ENCODE data around the gene HLA-DQA1.

Gene HLA-DQA1

GRCh38 chr6:32659856-32660595 lies 22.8 kb downstream of the HLA-DQA1 start:
- H3K9ac ChIP-seq (ENCODE audit: insufficient read length, low read depth) = no peak overlapping the region
- no peaks in the 10 kb centered on the region for H3K4me1 ChIP-seq (ENCODE audit: insufficient read depth, insufficient read length)
- TF ChIP-seq SUZ12 (IDR thresholded peaks at IDR 0.05; ENCODE audit: extremely low read depth, insufficient read depth, insufficient read length) (no peak), YY1 (IDR thresholded peaks at IDR 0.05; ENCODE audit: insufficient read depth, insufficient read length) (no peak)
- H3K27me3 ChIP-seq (ENCODE audit: insufficient read depth, insufficient read length) = no peaks in the 10 kb centered on the region
- no peaks in the 10 kb centered on the region for H3K9me3 ChIP-seq (ENCODE audit: insufficient read depth, low read length)
- no peaks in the 10 kb centered on the region for H3K36me3 ChIP-seq (ENCODE audit: insufficient read depth, insufficient read length, low read length)
- no peak overlapping the region for H3K4me3 ChIP-seq (ENCODE audit: insufficient read length, low read depth)
- no peak for DNase-seq (ENCODE audit: low read depth, low spot score)

GRCh38 chr6:32662099-32662498 lies 24.9 kb downstream of the HLA-DQA1 start:
- Histone ChIP-seq H3K4me1 (ENCODE audit: insufficient read depth, insufficient read length) (no peaks in the 10 kb centered on the region), H3K9me3 (ENCODE audit: insufficient read depth, low read length) (no peaks in the 10 kb centered on the region), H3K4me3 (ENCODE audit: insufficient read length, low read depth) (no peak overlapping the region), H3K27me3 (ENCODE audit: insufficient read depth, insufficient read length) (peaks cover 3% of the 10 kb centered on the region), H3K9ac (ENCODE audit: insufficient read length, low read depth) (no peak overlapping the region), H3K36me3 (ENCODE audit: insufficient read depth, insufficient read length, low read length) (no peaks in the 10 kb centered on the region)
- DNase-seq (ENCODE audit: low read depth, low spot score) = no peak
- TF ChIP-seq ZNF274 (IDR thresholded peaks at IDR 0.05; ENCODE audit: low read depth, low read length) (no peak), YY1 (IDR thresholded peaks at IDR 0.05; ENCODE audit: insufficient read depth, insufficient read length) (no peak), SUZ12 (IDR thresholded peaks at IDR 0.05; ENCODE audit: extremely low read depth, insufficient read depth, insufficient read length) (no peak)

GRCh38 chr6:32662836-32663235 lies 25.6 kb downstream of the HLA-DQA1 start:
- H3K4me1 ChIP-seq (ENCODE audit: insufficient read depth, insufficient read length) = no peaks in the 10 kb centered on the region
- no peak for DNase-seq (ENCODE audit: low read depth, low spot score)
- no peaks in the 10 kb centered on the region for H3K9me3 ChIP-seq (ENCODE audit: insufficient read depth, low read length)
- H3K9ac ChIP-seq (ENCODE audit: insufficient read length, low read depth) = no peak overlapping the region
- no peak for TF ChIP-seq ZNF274 (IDR thresholded peaks at IDR 0.05; ENCODE audit: low read depth, low read length)
- TF ChIP-seq SUZ12 (IDR thresholded peaks at IDR 0.05; ENCODE audit: extremely low read depth, insufficient read depth, insufficient read length) = no peak
- TF ChIP-seq YY1 (IDR thresholded peaks at IDR 0.05; ENCODE audit: insufficient read depth, insufficient read length) = no peak
- H3K36me3 ChIP-seq (ENCODE audit: insufficient read depth, insufficient read length, low read length) = no peaks in the 10 kb centered on the region
- peaks cover 3% of the 10 kb centered on the region for H3K27me3 ChIP-seq (ENCODE audit: insufficient read depth, insufficient read length)
- H3K4me3 ChIP-seq (ENCODE audit: insufficient read length, low read depth) = no peak overlapping the region

GRCh38 chr6:32664354-32664753 lies 27.1 kb downstream of the HLA-DQA1 start:
- Histone ChIP-seq H3K4me1 (ENCODE audit: insufficient read depth, insufficient read length) (no peaks in the 10 kb centered on the region), H3K9ac (ENCODE audit: insufficient read length, low read depth) (no peak overlapping the region), H3K36me3 (ENCODE audit: insufficient read depth, insufficient read length, low read length) (no peaks in the 10 kb centered on the region), H3K4me3 (ENCODE audit: insufficient read length, low read depth) (no peak overlapping the region), H3K27me3 (ENCODE audit: insufficient read depth, insufficient read length) (peaks cover 3% of the 10 kb centered on the region), H3K9me3 (ENCODE audit: insufficient read depth, low read length) (no peaks in the 10 kb centered on the region)
- no peak for DNase-seq (ENCODE audit: low read depth, low spot score)
- TF ChIP-seq SUZ12 (IDR thresholded peaks at IDR 0.05; ENCODE audit: extremely low read depth, insufficient read depth, insufficient read length) = no peak
- TF ChIP-seq YY1 (IDR thresholded peaks at IDR 0.05; ENCODE audit: insufficient read depth, insufficient read length) = no peak
- TF ChIP-seq ZNF274 (IDR thresholded peaks at IDR 0.05; ENCODE audit: low read depth, low read length) = no peak

- no peaks in the 10 kb centered on the region for H3K4me1 ChIP-seq (ENCODE audit: insufficient read depth, insufficient read length)
- no peak for DNase-seq (ENCODE audit: low read depth, low spot score)
- no peak overlapping the region for H3K9ac ChIP-seq (ENCODE audit: insufficient read length, low read depth)
- TF ChIP-seq ZNF274 (IDR thresholded peaks at IDR 0.05; ENCODE audit: low read depth, low read length) = no peak
- H3K4me3 ChIP-seq (ENCODE audit: insufficient read length, low read depth) = no peak overlapping the region
- peaks cover 3% of the 10 kb centered on the region for H3K27me3 ChIP-seq (ENCODE audit: insufficient read depth, insufficient read length)
- H3K36me3 ChIP-seq (ENCODE audit: insufficient read depth, insufficient read length, low read length) = no peaks in the 10 kb centered on the region
- no peaks in the 10 kb centered on the region for H3K9me3 ChIP-seq (ENCODE audit: insufficient read depth, low read length)
These were observed 27.7 kb downstream of the HLA-DQA1 start for GRCh38 chr6:32664827-32665362.

- DNase-seq (ENCODE audit: low read depth, low spot score) = no peak
- H3K9me3 ChIP-seq (ENCODE audit: insufficient read depth, low read length) = no peaks in the 10 kb centered on the region
- peaks cover 3% of the 10 kb centered on the region for H3K27me3 ChIP-seq (ENCODE audit: insufficient read depth, insufficient read length)
- TF ChIP-seq ZNF274 (IDR thresholded peaks at IDR 0.05; ENCODE audit: low read depth, low read length) = no peak
- no peak for TF ChIP-seq SUZ12 (IDR thresholded peaks at IDR 0.05; ENCODE audit: extremely low read depth, insufficient read depth, insufficient read length)
- TF ChIP-seq YY1 (IDR thresholded peaks at IDR 0.05; ENCODE audit: insufficient read depth, insufficient read length) = no peak
- H3K36me3 ChIP-seq (ENCODE audit: insufficient read depth, insufficient read length, low read length) = no peaks in the 10 kb centered on the region
- no peak overlapping the region for H3K9ac ChIP-seq (ENCODE audit: insufficient read length, low read depth)
- H3K4me3 ChIP-seq (ENCODE audit: insufficient read length, low read depth) = no peak overlapping the region
- no peaks in the 10 kb centered on the region for H3K4me1 ChIP-seq (ENCODE audit: insufficient read depth, insufficient read length)
These were observed 28.5 kb downstream of the HLA-DQA1 start for GRCh38 chr6:32665661-32666060.

GRCh38 chr6:32666420-32667300 lies 29.5 kb downstream of the HLA-DQA1 start, which contains the start of gene HLA-DQB1:
HLA-DQB1 (minus strand) TSS chr6:32666657; CDS start chr6:32666607, 50 bp downstream.
- peaks cover 3% of the 10 kb centered on the region for H3K27me3 ChIP-seq (ENCODE audit: insufficient read depth, insufficient read length)
- TF ChIP-seq SUZ12 (IDR thresholded peaks at IDR 0.05; ENCODE audit: extremely low read depth, insufficient read depth, insufficient read length) (no peak), ZNF274 (IDR thresholded peaks at IDR 0.05; ENCODE audit: low read depth, low read length) (no peak), YY1 (IDR thresholded peaks at IDR 0.05; ENCODE audit: insufficient read depth, insufficient read length) (no peak)
- no peak within 1 kb of the TSS for H3K9ac ChIP-seq (ENCODE audit: insufficient read length, low read depth)
- peak within 1 kb of the TSS; percentile 11 for H3K4me3 ChIP-seq (ENCODE audit: insufficient read length, low read depth)
- no peak for DNase-seq (ENCODE audit: low read depth, low spot score)
- H3K36me3 ChIP-seq (ENCODE audit: insufficient read depth, insufficient read length, low read length) = no peaks in the 10 kb centered on the region
- no peaks in the 10 kb centered on the region for H3K4me1 ChIP-seq (ENCODE audit: insufficient read depth, insufficient read length)
- no peaks in the 10 kb centered on the region for H3K9me3 ChIP-seq (ENCODE audit: insufficient read depth, low read length)
